HG02885 (cell line): ENCODE data around the gene BCR.

Experiments used
- ATAC-seq: cut with Tn5 transposase; IDR thresholded peaks from one replicate; pipeline ENCODE4 v1.9.1; 2021; ENCODE audit warnings: mild to moderate bottlenecking; ENCODE audit not compliant: unreplicated experiment, poor library complexity

Gene BCR

GRCh38 chr22:23213581-23214334, 33.4 kb downstream of the BCR start:
- ATAC-seq = no peak

- no peak for ATAC-seq
Measured at GRCh38 chr22:23214398-23214797, 34.1 kb downstream of the BCR start.

- no peak for ATAC-seq
Measured at GRCh38 chr22:23215294-23216241, 35.3 kb downstream of the BCR start.

- no peak for ATAC-seq
Measured at GRCh38 chr22:23216461-23217170, 36.3 kb downstream of the BCR start.

- ATAC-seq = no peak
Measured at GRCh38 chr22:23217171-23218052, 37.1 kb downstream of the BCR start.

GRCh38 chr22:23218053-23218866, 38.0 kb downstream of the BCR start:
- no peak for ATAC-seq

- no peak for ATAC-seq
Measured at GRCh38 chr22:23218867-23219251, 38.5 kb downstream of the BCR start.

- no peak for ATAC-seq
Measured at GRCh38 chr22:23219317-23219716, 39.0 kb downstream of the BCR start.

GRCh38 chr22:23219822-23220484, 39.6 kb downstream of the BCR start:
- ATAC-seq = peak; percentile 77

- ATAC-seq = no peak
Measured at GRCh38 chr22:23220485-23221350, 40.4 kb downstream of the BCR start.

- ATAC-seq = no peak
Measured at GRCh38 chr22:23221351-23221804, 41.1 kb downstream of the BCR start.

- ATAC-seq = no peak
Measured at GRCh38 chr22:23222033-23222792, 41.9 kb downstream of the BCR start.

GRCh38 chr22:23222793-23223568, 42.7 kb downstream of the BCR start:
- no peak for ATAC-seq

GRCh38 chr22:23223569-23224317, 43.4 kb downstream of the BCR start:
- ATAC-seq = no peak

GRCh38 chr22:23224846-23225245, 44.5 kb downstream of the BCR start:
- no peak for ATAC-seq
